BJ (cell line): ENCODE measurements around the gene RASA2. TPM values are rescaled to one million over a fixed set of nuclear protein-coding genes. Genes with fewer than 3 reads are reported as not detected.

ENCODE experiments used
- CTCF ChIA-PET: fragments of 350-600 bp; formaldehyde crosslinking; extraction: SDS; loops from one replicate; lab custom pipeline; 2021; ENCODE audit warnings: antibody characterized with exemption, inconsistent platforms; lab: Yijun Ruan, JAX
- POLR2A ChIA-PET: fragments of 300-600 bp; sonication (Branson Sonifier 250); formaldehyde crosslinking; extraction: SDS; loops from one replicate; lab custom pipeline; 2021; ENCODE audit warnings: antibody characterized with exemption; lab: Charles Lee
- DNase-seq: peaks from one replicate; pipeline ENCODE4 v3.0.0-alpha.2; 2011; ENCODE audit warnings: low read depth
- H3K27me3 ChIP-seq: 2 replicates; pipeline ENCODE4 v1.6.0; 2011; ENCODE audit warnings: low read length; ENCODE audit not compliant: control insufficient read depth, insufficient read depth
- H3K36me3 ChIP-seq: 2 replicates; pipeline ENCODE4 v1.5.1; 2011; ENCODE audit warnings: low read length; ENCODE audit not compliant: control insufficient read depth, insufficient read depth
- H3K4me3 ChIP-seq: 2 replicates; pipeline ENCODE4 v1.5.1; 2011; ENCODE audit warnings: low read depth, mild to moderate bottlenecking, control low read depth, low read length
- CTCF ChIP-seq: IDR thresholded peaks from 2 replicates; pipeline ENCODE4 v1.5.1; 2011; ENCODE audit warnings: low read depth, mild to moderate bottlenecking, control low read depth, inconsistent platforms, low read length, moderate library complexity; ENCODE audit not compliant: insufficient read depth
- polyA plus RNA-seq: library from polyadenylated mRNA; depleted of rRNA; stranded (reverse); fragments of >200 nt; gene quantifications from 2 replicates; pipeline ENCODE4 v1.2.3, GENCODE V29; 2011

RASA2 gene
- polyA plus RNA-seq, 1 experiment, result 5.6 TPM

GRCh38 chr3:141537856-141538255 lies 51.0 kb downstream of the RASA2 start:
- Histone ChIP-seq H3K27me3 (no peaks in the 10 kb centered on the region), H3K4me3 (no peak overlapping the region), H3K36me3 (peaks cover 4% of the 10 kb centered on the region; the same call in 1 of the 2 replicates)
- no peak for TF ChIP-seq CTCF
- POLR2A ChIA-PET, result no interaction called here
- CTCF ChIA-PET, result interaction anchor here (0.7 kb wide), 2 partner anchors 50 to 200 kb away, joined by 3 to 5 read pairs; partner anchors contain the start of gene RNF7
- DNase-seq, result no peak

GRCh38 chr3:141538568-141539240 lies 51.9 kb downstream of the RASA2 start:
- TF ChIP-seq CTCF, result no peak
- peaks cover 4% of the 10 kb centered on the region; the same call in 1 of the 2 replicates for H3K36me3 ChIP-seq
- no peaks in the 10 kb centered on the region for H3K27me3 ChIP-seq
- DNase-seq, result no peak
- no peak overlapping the region for H3K4me3 ChIP-seq
- CTCF ChIA-PET, result interaction anchor here (1.0 to 1.2 kb wide), 2 partner anchors 9 to 22 kb away, joined by 3 to 4 read pairs; no protein-coding TSS in a partner anchor
- POLR2A ChIA-PET, result no interaction called here

GRCh38 chr3:141539431-141540187 lies 52.8 kb downstream of the RASA2 start:
- POLR2A ChIA-PET, result no interaction called here
- no peak for DNase-seq
- peaks cover 4% of the 10 kb centered on the region; the same call in 1 of the 2 replicates for H3K36me3 ChIP-seq
- H3K4me3 ChIP-seq, result no peak overlapping the region
- TF ChIP-seq CTCF, result no peak
- CTCF ChIA-PET, result interaction anchor here (1.0 to 1.2 kb wide), 2 partner anchors 9 to 21 kb away, joined by 3 to 4 read pairs; no protein-coding TSS in a partner anchor
- H3K27me3 ChIP-seq, result no peaks in the 10 kb centered on the region

GRCh38 chr3:141540531-141540930 lies 53.7 kb downstream of the RASA2 start:
- ChIA-PET POLR2A (no interaction called here), CTCF (interaction anchor here (1.5 kb wide), 1 partner anchor 13 kb away, joined by 3 read pairs; no protein-coding TSS in a partner anchor)
- Histone ChIP-seq H3K27me3 (no peaks in the 10 kb centered on the region), H3K36me3 (peaks cover 3% of the 10 kb centered on the region; the same call in 1 of the 2 replicates), H3K4me3 (no peak overlapping the region)
- no peak for DNase-seq
- TF ChIP-seq CTCF, result no peak

- H3K27me3 ChIP-seq, result no peaks in the 10 kb centered on the region
- no peak for TF ChIP-seq CTCF
- no peak for DNase-seq
- no peak overlapping the region for H3K4me3 ChIP-seq
- peaks cover 3% of the 10 kb centered on the region; the same call in 1 of the 2 replicates for H3K36me3 ChIP-seq
- CTCF ChIA-PET, result no interaction called here
- POLR2A ChIA-PET, result no interaction called here
These were observed 55.6 kb downstream of the RASA2 start for GRCh38 chr3:141542202-141542969.
